NK-92 treated with Interleukin-12 subunit alpha and Interleukin-12 subunit beta, amount 100 ng/mL, for 24 hours (cell line): ENCODE data around the gene TAF11L14.

ENCODE experiments used
- DNase-seq: peaks from one replicate; lab custom pipeline; 2025; lab: John Stamatoyannopoulos, UW

TAF11L14 gene

DNA sequence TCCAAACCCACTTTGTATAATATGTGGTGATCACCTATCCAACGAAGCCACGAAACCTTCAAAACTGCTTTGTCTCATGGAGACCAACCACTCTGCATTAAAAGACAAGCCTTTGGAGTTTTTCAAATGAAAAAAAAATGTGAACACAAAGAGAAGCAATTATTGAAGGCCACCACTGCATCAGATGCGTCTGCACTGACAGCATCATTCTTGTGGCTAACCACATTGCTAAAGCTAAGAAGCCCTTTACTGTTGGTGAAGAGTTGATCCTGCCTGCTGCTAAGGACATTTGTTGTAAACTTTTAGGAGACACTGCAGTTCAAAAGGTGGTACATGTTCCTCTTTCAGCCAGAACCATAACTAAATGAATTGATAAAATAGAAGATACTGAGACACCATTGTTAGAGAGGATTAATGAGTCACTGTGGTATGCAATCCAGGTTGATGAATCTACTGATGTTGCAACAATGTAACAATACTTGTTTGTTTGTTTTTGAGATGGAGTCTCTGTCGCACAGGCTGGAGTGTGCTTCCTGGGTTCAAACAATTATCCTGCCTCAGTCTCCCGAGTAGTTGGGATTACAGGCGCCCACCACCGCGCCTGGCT, 45.4 kb downstream of the TAF11L14 start:
- DNase-seq = no peak

- no peak for DNase-seq
Observed at GRCh38 chr5:17680737-17681136, 46.5 kb downstream of the TAF11L14 start.
